Fibroblast of villous mesenchyme (primary cell): ENCODE measurements around the gene PTPRU. TPM values are rescaled to one million over a fixed set of nuclear protein-coding genes. Genes with fewer than 3 reads are reported as not detected.

Experiments
- DNase-seq: peaks from one replicate; pipeline ENCODE4 v3.0.0-alpha.2; 2010; ENCODE audit warnings: low read depth
- H3K4me3 ChIP-seq: 2 replicates; pipeline ENCODE4 v1.5.1; 2011; ENCODE audit warnings: low read depth, mild to moderate bottlenecking, low read length
- CTCF ChIP-seq: IDR thresholded peaks from 2 replicates; pipeline ENCODE4 v1.5.1; 2012; ENCODE audit warnings: low read depth, mild to moderate bottlenecking, low read length; ENCODE audit not compliant: insufficient read depth
- total RNA-seq: library from RNA; depleted of rRNA; stranded (reverse); fragments of >200 nt; gene quantifications from 2 replicates; pipeline ENCODE4 v1.2.3, GENCODE V29; 2012

PTPRU gene
- total RNA-seq, 1 donor = 6.9 TPM

- DNase-seq = no peak
Observed at GRCh38 chr1:29362116-29362515, 125.8 kb downstream of the PTPRU start.

GRCh38 chr1:29362764-29363163 is 126.4 kb downstream of the PTPRU start:
- DNase-seq = no peak
- TF ChIP-seq CTCF = no peak
- no peak overlapping the region for H3K4me3 ChIP-seq

More at GRCh38 chr1:29362116-29362515, 125.8 kb downstream of the PTPRU start:
- TF ChIP-seq CTCF = no peak
- H3K4me3 ChIP-seq = no peak overlapping the region

GRCh38 chr1:29363536-29363935 is 127.2 kb downstream of the PTPRU start:
- no peak for TF ChIP-seq CTCF
- no peak for DNase-seq
- H3K4me3 ChIP-seq = no peak overlapping the region

- DNase-seq = no peak
- no peak overlapping the region for H3K4me3 ChIP-seq
Observed at GRCh38 chr1:29364101-29364678, 127.9 kb downstream of the PTPRU start.

GRCh38 chr1:29365906-29366670 is 129.8 kb downstream of the PTPRU start:
- H3K4me3 ChIP-seq = no peak overlapping the region
- no peak for DNase-seq
- no peak for TF ChIP-seq CTCF

More at GRCh38 chr1:29364101-29364678, 127.9 kb downstream of the PTPRU start:
- TF ChIP-seq CTCF = no peak

GRCh38 chr1:29368936-29369932 is 132.9 kb downstream of the PTPRU start:
- DNase-seq = no peak
- TF ChIP-seq CTCF = no peak
- no peak overlapping the region for H3K4me3 ChIP-seq
